GM21786 (cell line): ENCODE measurements around the gene ODR4.
"Not testable (repeated sequence)": the region's sequence is repeated elsewhere in the genome, so short reads cannot be mapped to it uniquely, and the experiment has no call there.

Experiments
- ATAC-seq: cut with Tn5 transposase; IDR thresholded peaks from one replicate; pipeline ENCODE4 v1.9.1; 2021; ENCODE audit not compliant: unreplicated experiment

ODR4 gene

DNA sequence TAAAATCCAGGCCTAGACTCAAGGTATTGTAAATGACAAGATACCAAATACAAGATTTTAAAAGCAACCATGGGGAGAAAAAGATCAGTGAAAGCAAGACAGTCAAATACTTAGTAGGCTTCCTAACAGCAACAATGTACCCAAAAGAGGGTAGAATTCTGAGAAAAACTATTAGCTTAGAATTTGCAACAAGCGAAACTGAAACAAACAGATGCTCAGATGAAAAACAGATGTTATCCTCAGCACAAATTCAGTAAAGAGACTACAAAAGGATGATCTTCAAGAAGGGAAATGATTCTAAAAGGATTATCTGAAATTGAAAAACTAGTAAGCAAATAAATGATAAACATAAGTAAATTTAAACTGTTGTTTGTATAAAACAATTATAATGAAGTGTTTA lies 45.3 kb downstream of the ODR4 start:
- peak; percentile 99 for ATAC-seq

- no peak for ATAC-seq
Observed at GRCh38 chr1:186421446-186421845, 45.8 kb downstream of the ODR4 start.

DNA sequence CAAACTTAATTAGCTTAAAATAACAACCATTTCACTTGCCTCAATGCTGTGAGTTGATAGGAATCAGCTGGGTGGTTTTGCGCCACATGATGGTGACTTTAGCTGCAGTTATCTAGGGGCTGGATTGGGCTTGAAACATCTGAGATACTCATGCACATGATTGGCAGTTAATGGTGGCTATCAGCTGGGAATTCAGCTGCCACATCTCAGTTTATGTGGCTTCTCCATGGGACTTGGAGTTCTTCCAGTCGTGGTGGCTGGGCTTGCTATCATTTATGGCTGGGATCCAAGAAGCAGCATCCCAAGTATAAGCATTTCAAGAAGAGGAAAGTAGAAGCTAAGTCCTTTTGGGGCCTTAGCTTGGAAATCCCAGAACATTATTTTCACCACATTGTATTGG lies 48.9 kb downstream of the ODR4 start:
- ATAC-seq = no peak

- no peak for ATAC-seq
Observed at GRCh38 chr1:186426118-186426517, 50.5 kb downstream of the ODR4 start.

- ATAC-seq = no peak
Observed at GRCh38 chr1:186429017-186429416, 53.4 kb downstream of the ODR4 start.

DNA sequence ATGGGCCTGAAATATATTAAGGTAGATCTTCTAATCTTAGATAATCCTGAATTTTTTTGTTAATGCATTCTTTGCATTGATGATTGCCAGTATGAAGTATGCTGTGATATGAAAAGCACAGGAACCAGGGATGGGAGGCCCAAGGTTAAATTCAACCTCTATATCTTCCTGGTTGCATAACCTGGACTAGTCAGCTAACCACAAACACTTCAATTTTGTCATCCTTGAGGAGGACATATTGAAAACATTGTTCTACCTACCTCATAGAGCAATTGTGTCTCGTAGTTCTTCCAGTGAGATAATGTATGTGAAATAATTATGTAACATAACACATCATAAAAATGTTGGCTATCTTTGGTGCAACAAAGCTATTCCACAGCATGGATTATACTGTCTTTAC lies 59.7 kb downstream of the ODR4 start:
- no peak for ATAC-seq

- ATAC-seq = no peak
Observed at GRCh38 chr1:186438567-186438966, 62.9 kb downstream of the ODR4 start.

DNA sequence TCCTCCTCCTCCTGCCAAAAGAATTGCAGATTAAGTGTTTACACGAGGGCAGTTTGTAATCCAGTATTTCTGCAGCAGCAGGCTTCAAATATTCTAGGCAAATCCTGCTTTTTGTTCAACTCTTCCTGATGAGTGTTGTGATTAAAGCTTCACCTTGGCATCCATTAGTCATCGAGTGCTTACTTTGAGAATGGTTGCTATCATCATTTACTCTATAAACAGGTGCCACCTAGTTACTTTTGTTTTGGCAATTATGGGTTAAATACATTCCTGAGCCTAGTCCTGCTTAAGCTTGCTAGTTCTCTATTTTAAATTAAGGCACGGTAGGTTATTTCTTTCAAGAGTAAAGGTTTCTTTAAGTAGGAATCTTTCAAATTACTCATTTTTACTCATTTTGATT lies 64.9 kb downstream of the ODR4 start:
- no peak for ATAC-seq

DNA sequence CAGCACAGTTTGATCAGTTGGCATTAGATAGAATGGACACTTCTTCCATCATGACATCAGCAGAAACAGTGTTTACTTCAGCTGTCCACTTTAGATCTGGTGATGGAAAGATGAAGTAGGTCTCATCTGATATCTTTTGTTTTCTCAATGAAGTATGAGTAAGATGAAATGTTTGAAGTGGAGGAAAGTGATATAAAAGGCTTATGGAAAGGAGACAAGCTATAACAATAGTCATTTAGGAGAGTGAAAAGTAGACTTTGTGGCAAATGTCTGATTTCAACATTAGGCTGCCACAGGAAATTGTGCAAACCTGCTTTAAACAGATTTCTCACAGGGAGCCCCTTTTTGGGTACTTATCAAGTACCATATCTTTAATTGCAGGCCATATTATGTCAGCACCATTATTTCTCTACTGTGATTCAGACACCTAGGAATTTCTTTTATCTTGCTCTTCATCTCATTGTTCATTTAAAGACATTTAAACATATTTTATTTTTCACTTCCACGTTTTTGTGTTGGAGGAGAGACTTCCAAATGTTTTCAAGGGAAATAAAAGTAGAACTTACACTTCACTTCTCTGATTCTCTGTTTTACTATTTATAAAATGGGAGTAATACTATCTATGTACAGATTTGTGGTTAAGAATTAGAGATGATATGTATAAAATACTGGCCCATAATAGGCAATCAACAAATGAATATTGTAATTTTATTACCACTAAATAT lies 67.2 kb downstream of the ODR4 start:
- ATAC-seq = no peak

DNA sequence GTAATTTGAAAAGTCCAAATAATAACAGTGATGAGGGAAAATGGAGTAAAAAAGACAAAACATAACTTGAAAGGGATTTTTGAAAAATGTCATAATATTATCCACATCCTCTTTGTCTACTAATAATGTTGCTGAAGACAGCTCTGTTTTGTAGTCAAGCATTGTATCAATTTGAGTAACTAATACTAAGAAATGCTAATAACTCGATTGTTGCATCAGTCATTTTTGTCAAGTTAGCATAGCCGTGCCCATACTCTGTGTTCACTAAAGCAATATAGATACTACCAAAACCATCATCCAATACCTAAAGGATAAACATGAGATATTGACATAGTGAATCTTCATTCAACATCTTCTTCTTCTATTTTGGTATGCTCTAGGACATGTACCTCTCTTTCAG lies 68.0 kb downstream of the ODR4 start:
- ATAC-seq = no peak

DNA sequence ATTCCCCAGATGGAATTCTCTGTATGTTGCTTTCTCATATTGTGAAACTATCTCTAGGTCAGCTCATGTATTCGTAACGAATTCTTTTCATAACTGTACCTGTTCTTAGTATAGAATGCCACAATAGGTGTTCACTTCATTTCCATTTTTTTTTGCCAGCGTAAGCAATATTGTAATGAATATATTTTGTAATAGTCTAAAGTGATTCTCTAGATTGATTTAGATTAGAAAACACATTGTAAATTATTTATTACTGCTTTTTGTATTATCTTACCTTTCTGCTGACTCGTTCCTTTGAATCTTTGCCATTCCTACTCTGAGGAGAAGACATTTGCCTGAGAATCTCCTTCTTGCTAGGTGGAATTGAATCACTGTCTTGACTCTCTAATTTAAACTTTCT lies 70.5 kb downstream of the ODR4 start:
- no peak for ATAC-seq

GRCh38 chr1:186454981-186455380 lies 79.3 kb downstream of the ODR4 start:
- ATAC-seq = no peak

GRCh38 chr1:186456729-186457255 lies 81.2 kb downstream of the ODR4 start:
- ATAC-seq = no peak

GRCh38 chr1:186459161-186459560 lies 83.5 kb downstream of the ODR4 start:
- not testable (repeated sequence) for ATAC-seq

- ATAC-seq = no peak
Observed at GRCh38 chr1:186461014-186461413, 85.4 kb downstream of the ODR4 start, which contains the start of gene PDC. PDC (minus strand) TSS chr1:186461114; CDS start chr1:186449459, 11,655 bp downstream.

DNA sequence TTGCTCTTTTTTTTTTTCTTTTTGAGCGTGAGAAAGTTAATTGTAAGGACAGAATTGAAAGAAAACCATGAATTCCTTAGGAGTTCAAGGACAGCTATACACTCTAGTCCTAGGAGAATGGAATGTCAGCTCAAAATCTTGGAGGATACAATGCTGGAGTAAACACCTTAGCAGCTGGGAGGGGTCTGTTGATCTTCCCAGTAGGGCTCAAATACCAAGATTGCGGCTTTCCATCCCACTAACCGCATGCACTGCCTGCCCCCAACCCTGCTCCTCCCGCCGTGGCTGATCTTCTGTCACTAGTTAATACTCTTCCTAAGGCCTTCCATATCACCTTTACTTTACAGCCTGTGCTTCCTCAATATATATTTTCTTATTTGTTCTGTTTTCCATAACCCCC lies 87.9 kb downstream of the ODR4 start:
- no peak for ATAC-seq

- no peak for ATAC-seq
Observed at GRCh38 chr1:186463926-186464325, 88.3 kb downstream of the ODR4 start.

GRCh38 chr1:186465491-186465890 lies 89.9 kb downstream of the ODR4 start:
- not testable (repeated sequence) for ATAC-seq

DNA sequence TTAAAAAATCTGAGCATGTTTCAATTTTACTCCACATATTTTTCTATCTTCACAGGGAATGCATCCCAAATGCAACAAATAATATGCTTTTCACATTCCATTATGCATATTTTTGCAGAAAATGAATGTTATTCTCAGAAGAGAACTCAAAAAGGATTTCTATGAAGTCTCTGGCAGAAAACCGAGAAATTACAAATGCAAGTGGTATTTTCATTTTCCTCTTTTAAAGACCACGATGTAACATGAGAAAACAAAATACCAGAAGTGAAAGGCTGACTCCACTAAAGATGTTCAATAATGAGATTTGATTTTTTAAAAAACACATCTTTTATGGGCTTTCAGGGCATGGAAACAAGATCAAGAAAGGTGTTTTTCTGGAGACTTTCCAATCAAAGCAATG lies 90.3 kb downstream of the ODR4 start:
- ATAC-seq = no peak
